ENCODE data around the gene RTKN2. TPM values are rescaled to one million over a fixed set of nuclear protein-coding genes. Genes with fewer than 3 reads are reported as not detected.

RTKN2 gene
- total and polyA plus RNA-seq, 7 experiments from 2014 or later: 1.4 to 7.8 (median 3.0) TPM

- peaks cover 0 to 5% (median 0%) of the 10 kb centered on the region in 11 donors for H3K9me3 Mint-ChIP-seq
- H3K9me3 ChIP-seq (ENCODE audit: control insufficient read depth in 2 of 3, low read length in 3 of 3): no peaks in the 10 kb centered on the region
- H3K4me3 ChIP-seq (ENCODE audit: low read length): no peak overlapping the region
- peak overlapping the region in 6 of 9 donors; percentile 12 to 94 (median 84) for H3K27ac Mint-ChIP-seq
- DNase-seq: no peak
- H3K36me3 ChIP-seq (ENCODE audit: control insufficient read depth in 2 of 3, insufficient read depth in 3 of 3, low read length in 3 of 3): no peaks in the 10 kb centered on the region
- H3K27me3 Mint-ChIP-seq: no peaks in the 10 kb centered on the region
- ChIA-PET POLR2A (interaction anchor here (0.6 to 1.3 kb wide), 3 partner anchors 8 to 950 kb away, joined by 3 read pairs; no protein-coding TSS in a partner anchor), CTCF (interaction anchor here (0.7 kb wide), 1 partner anchor 62 kb away, joined by 4 read pairs; no protein-coding TSS in a partner anchor)
- no peak overlapping the region for H3K27ac ChIP-seq (ENCODE audit: low read depth, low read length)
- peak overlapping the region in 1 of 10 donors; percentile 10 for H3K4me3 Mint-ChIP-seq
- intact Hi-C loops (cut with micrococcal nuclease): no loop called here
- H3K27me3 ChIP-seq (ENCODE audit: control insufficient read depth in 2 of 2, insufficient read depth in 2 of 2, low read length in 2 of 2): no peaks in the 10 kb centered on the region
- H3K36me3 Mint-ChIP-seq: peaks cover 0 to 34% (median 0%) of the 10 kb centered on the region in 5 donors
- no peak for ATAC-seq
- peaks cover 19 to 38% of the 10 kb centered on the region in 2 donors for H3K4me1 ChIP-seq (ENCODE audit: control insufficient read depth in 2 of 2, insufficient read depth in 2 of 2, low read length in 2 of 2)
- H3K4me1 Mint-ChIP-seq: peaks cover 11 to 62% (median 54%) of the 10 kb centered on the region in 7 donors
Observed at GRCh38 chr10:62188021-62188616, 80.5 kb downstream of the RTKN2 start.

- no peaks in the 10 kb centered on the region for H3K36me3 ChIP-seq (ENCODE audit: control insufficient read depth in 2 of 3, insufficient read depth in 3 of 3, low read length in 3 of 3)
- H3K4me3 ChIP-seq (ENCODE audit: low read length): no peak overlapping the region
- peak overlapping the region in 8 of 9 donors; percentile 69 to 98 (median 84) for H3K27ac Mint-ChIP-seq
- H3K4me1 Mint-ChIP-seq: peaks cover 13 to 69% (median 62%) of the 10 kb centered on the region in 7 donors
- H3K36me3 Mint-ChIP-seq: peaks cover 0 to 30% (median 0%) of the 10 kb centered on the region in 5 donors
- ChIA-PET CTCF (no interaction called here), POLR2A (interaction anchor here (0.7 to 1.3 kb wide), 3 partner anchors 7 to 285 kb away, joined by 3 to 4 read pairs (median 3); partner anchors contain the start of gene ARID5B)
- H3K4me1 ChIP-seq (ENCODE audit: control insufficient read depth in 2 of 2, insufficient read depth in 2 of 2, low read length in 2 of 2): peaks cover 29 to 45% of the 10 kb centered on the region in 2 donors
- H3K27me3 ChIP-seq (ENCODE audit: control insufficient read depth in 2 of 2, insufficient read depth in 2 of 2, low read length in 2 of 2): no peaks in the 10 kb centered on the region
- ATAC-seq: no peak
- H3K27me3 Mint-ChIP-seq: no peaks in the 10 kb centered on the region
- DNase-seq: no peak
- intact Hi-C loops (cut with micrococcal nuclease): no loop called here
- peak overlapping the region in 7 of 10 donors; percentile 4 to 77 (median 71) for H3K4me3 Mint-ChIP-seq
- H3K27ac ChIP-seq (ENCODE audit: low read depth, low read length): no peak overlapping the region
- H3K9me3 ChIP-seq (ENCODE audit: control insufficient read depth in 2 of 3, low read length in 3 of 3): no peaks in the 10 kb centered on the region
- H3K9me3 Mint-ChIP-seq: peaks cover 0 to 3% (median 0%) of the 10 kb centered on the region in 11 donors
Observed at GRCh38 chr10:62186999-62187675, 81.5 kb downstream of the RTKN2 start.

- no peaks in the 10 kb centered on the region for H3K9me3 ChIP-seq (ENCODE audit: control insufficient read depth in 2 of 3, low read length in 3 of 3)
- intact Hi-C loops (cut with micrococcal nuclease): no loop called here
- H3K4me3 ChIP-seq (ENCODE audit: low read length): peak overlapping the region; percentile 8
- CTCF ChIA-PET: interaction anchor here (1.0 to 3.2 kb wide), 2 partner anchors 9 to 147 kb away, joined by 3 to 16 read pairs; no protein-coding TSS in a partner anchor
- ATAC-seq (no peak), DNase-seq (peak in 2 of 9 donors; percentile 10 to 51)
- Mint-ChIP-seq H3K4me3 (peak overlapping the region; percentile 53 to 77 (median 72)), H3K9me3 (peaks cover 0 to 6% (median 2%) of the 10 kb centered on the region in 11 donors), H3K36me3 (peaks cover 0 to 38% (median 2%) of the 10 kb centered on the region in 5 donors), H3K4me1 (peaks cover 22 to 79% (median 71%) of the 10 kb centered on the region in 7 donors), H3K27ac (peak overlapping the region; percentile 66 to 98 (median 90)), H3K27me3 (no peaks in the 10 kb centered on the region)
- H3K27ac ChIP-seq (ENCODE audit: low read depth, low read length): peak overlapping the region; percentile 41
- H3K36me3 ChIP-seq (ENCODE audit: control insufficient read depth in 2 of 3, insufficient read depth in 3 of 3, low read length in 3 of 3): no peaks in the 10 kb centered on the region
- H3K27me3 ChIP-seq (ENCODE audit: control insufficient read depth in 2 of 2, insufficient read depth in 2 of 2, low read length in 2 of 2): no peaks in the 10 kb centered on the region
- POLR2A ChIA-PET: interaction anchor here (0.7 to 1.5 kb wide), 5 partner anchors 9 to 144 kb away, joined by 3 to 10 read pairs (median 5); no protein-coding TSS in a partner anchor
- peaks cover 36 to 55% of the 10 kb centered on the region in 2 donors for H3K4me1 ChIP-seq (ENCODE audit: control insufficient read depth in 2 of 2, insufficient read depth in 2 of 2, low read length in 2 of 2)
Observed at GRCh38 chr10:62185919-62186692, 82.5 kb downstream of the RTKN2 start.

GRCh38 chr10:62183857-62184795, 84.5 kb downstream of the RTKN2 start:
- ChIA-PET CTCF (interaction anchor here (0.8 to 3.2 kb wide), 4 partner anchors 32 to 145 kb away, joined by 3 to 16 read pairs (median 6); no protein-coding TSS in a partner anchor), POLR2A (interaction anchor here (0.6 to 2.5 kb wide), 9 partner anchors 11 to 282 kb away, joined by 3 to 20 read pairs (median 4); partner anchors contain the start of gene ARID5B)
- H3K36me3 ChIP-seq (ENCODE audit: control insufficient read depth in 2 of 3, insufficient read depth in 3 of 3, low read length in 3 of 3): no peaks in the 10 kb centered on the region
- Mint-ChIP-seq H3K9me3 (peaks cover 0 to 14% (median 8%) of the 10 kb centered on the region in 11 donors), H3K4me1 (peaks cover 25 to 93% (median 83%) of the 10 kb centered on the region in 7 donors), H3K4me3 (peak overlapping the region; percentile 10 to 77 (median 58)), H3K36me3 (peaks cover 0 to 46% (median 7%) of the 10 kb centered on the region in 5 donors), H3K27me3 (no peaks in the 10 kb centered on the region), H3K27ac (peak overlapping the region; percentile 84 to 98 (median 93))
- peak overlapping the region; percentile 74 for H3K27ac ChIP-seq (ENCODE audit: low read depth, low read length)
- DNase-seq (no peak), ATAC-seq (no peak)
- intact Hi-C loops (cut with micrococcal nuclease): loop anchor here (1.0 to 5.0 kb wide), 23 partner anchors 12 to 1455 kb away; partner anchors contain the start of genes EGR2 (in 2 of the 2) and ARID5B (in 1 of the 2)
- peaks cover 36 to 67% of the 10 kb centered on the region in 2 donors for H3K4me1 ChIP-seq (ENCODE audit: control insufficient read depth in 2 of 2, insufficient read depth in 2 of 2, low read length in 2 of 2)
- no peak overlapping the region for H3K4me3 ChIP-seq (ENCODE audit: low read length)
- H3K9me3 ChIP-seq (ENCODE audit: control insufficient read depth in 2 of 3, low read length in 3 of 3): no peaks in the 10 kb centered on the region
- no peaks in the 10 kb centered on the region for H3K27me3 ChIP-seq (ENCODE audit: control insufficient read depth in 2 of 2, insufficient read depth in 2 of 2, low read length in 2 of 2)

- Mint-ChIP-seq H3K9me3 (peaks cover 0 to 19% (median 9%) of the 10 kb centered on the region in 11 donors), H3K27ac (peak overlapping the region; percentile 84 to 98 (median 93)), H3K4me1 (peaks cover 28 to 99% (median 87%) of the 10 kb centered on the region in 7 donors), H3K4me3 (peak overlapping the region; percentile 10 to 77 (median 62)), H3K36me3 (peaks cover 4 to 50% (median 8%) of the 10 kb centered on the region in 5 donors), H3K27me3 (no peaks in the 10 kb centered on the region)
- Histone ChIP-seq H3K9me3 (ENCODE audit: control insufficient read depth in 2 of 3, low read length in 3 of 3) (no peaks in the 10 kb centered on the region), H3K27me3 (ENCODE audit: control insufficient read depth in 2 of 2, insufficient read depth in 2 of 2, low read length in 2 of 2) (no peaks in the 10 kb centered on the region), H3K36me3 (ENCODE audit: control insufficient read depth in 2 of 3, insufficient read depth in 3 of 3, low read length in 3 of 3) (no peaks in the 10 kb centered on the region), H3K4me1 (ENCODE audit: control insufficient read depth in 2 of 2, insufficient read depth in 2 of 2, low read length in 2 of 2) (peaks cover 36 to 67% of the 10 kb centered on the region in 2 donors), H3K27ac (ENCODE audit: low read depth, low read length) (peak overlapping the region; percentile 74), H3K4me3 (ENCODE audit: low read length) (no peak overlapping the region)
- ATAC-seq (peak; percentile 96), DNase-seq (peak in 8 of 9 donors; percentile 45 to 95 (median 90))
- intact Hi-C loops (cut with micrococcal nuclease): loop anchor here (1.0 to 5.0 kb wide), 23 partner anchors 13 to 1455 kb away; partner anchors contain the start of genes EGR2 (in 2 of the 2) and ARID5B (in 1 of the 2)
- ChIA-PET POLR2A (interaction anchor here (0.6 to 2.5 kb wide), 11 partner anchors 12 to 281 kb away, joined by 3 to 20 read pairs (median 4); partner anchors contain the start of gene ARID5B), CTCF (interaction anchor here (0.6 to 3.2 kb wide), 6 partner anchors 33 to 432 kb away, joined by 3 to 16 read pairs (median 4); no protein-coding TSS in a partner anchor)
Observed at GRCh38 chr10:62183442-62183841, 85.2 kb downstream of the RTKN2 start.

Data from naive thymus-derived CD4-positive, alpha-beta T cell (primary cell).